ENCODE data around the gene BRD7.

DNA sequence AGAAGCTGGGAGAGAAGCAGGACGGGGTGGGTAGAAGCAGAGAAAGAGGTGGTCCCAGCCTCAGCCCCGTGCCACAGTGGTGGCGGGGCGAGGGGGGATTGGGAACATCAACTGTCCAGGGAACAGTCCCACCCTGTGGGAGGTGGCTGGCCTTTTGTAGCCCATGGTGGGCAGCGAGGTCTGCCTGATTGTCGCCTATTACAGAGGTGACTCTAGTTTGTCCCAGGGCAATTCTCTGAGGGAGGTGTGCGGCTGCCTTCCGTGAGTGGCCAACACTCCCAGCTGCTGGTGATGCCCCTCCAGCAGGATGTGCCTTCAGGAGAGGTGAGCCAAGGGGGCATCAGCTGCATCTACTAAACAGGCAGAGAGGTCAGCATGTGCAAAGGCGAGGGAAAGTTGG lies 5.0 kb upstream of the BRD7 start:
- TF ChIP-seq ZNF274 (IDR thresholded peaks at IDR 0.05; ENCODE audit: low read depth, low read length) (no peak), YY1 (IDR thresholded peaks at IDR 0.05; ENCODE audit: insufficient read depth, insufficient read length) (no peak), SUZ12 (IDR thresholded peaks at IDR 0.05; ENCODE audit: extremely low read depth, insufficient read depth, insufficient read length) (no peak)

Data from NT2/D1 (cell line).